GM21737 (cell line): ENCODE results near the gene FBXW11.

Experiments
- ATAC-seq: cut with Tn5 transposase; IDR thresholded peaks from one replicate; pipeline ENCODE4 v1.9.1; 2021; ENCODE audit warnings: mild to moderate bottlenecking, moderate library complexity; ENCODE audit not compliant: unreplicated experiment

Gene FBXW11

DNA sequence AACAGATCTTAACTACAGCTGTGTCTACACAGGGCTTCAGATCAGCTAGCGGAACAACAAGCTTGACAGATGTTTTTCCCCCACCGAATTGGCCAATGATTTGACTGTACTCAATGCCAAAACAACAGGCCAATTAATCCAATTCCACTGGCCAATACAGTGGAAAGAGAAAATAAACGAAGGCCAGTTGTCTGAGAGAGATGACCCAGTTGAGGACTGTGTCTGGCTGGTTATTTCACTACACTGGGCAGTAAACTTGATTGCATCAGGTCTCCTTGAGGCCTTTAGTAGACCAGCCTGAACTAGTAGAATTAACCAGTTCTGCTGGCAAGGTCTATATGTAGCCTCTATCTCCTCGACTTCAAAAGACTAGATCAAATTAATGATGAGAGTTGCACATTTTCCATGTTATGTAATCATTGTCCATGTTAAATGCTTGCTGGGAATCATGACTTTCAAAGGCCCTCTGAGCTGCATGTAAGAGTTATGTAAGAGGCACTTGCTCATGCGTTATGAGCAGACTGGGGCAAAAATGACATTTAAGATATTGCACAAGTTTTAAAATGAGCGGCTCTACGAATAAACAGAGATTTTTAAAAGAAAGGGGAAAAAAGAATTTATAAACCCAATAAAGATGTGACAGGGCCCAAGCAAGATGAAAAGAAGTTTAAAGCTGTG is 192.5 kb downstream of the FBXW11 start:
- no peak for ATAC-seq

DNA sequence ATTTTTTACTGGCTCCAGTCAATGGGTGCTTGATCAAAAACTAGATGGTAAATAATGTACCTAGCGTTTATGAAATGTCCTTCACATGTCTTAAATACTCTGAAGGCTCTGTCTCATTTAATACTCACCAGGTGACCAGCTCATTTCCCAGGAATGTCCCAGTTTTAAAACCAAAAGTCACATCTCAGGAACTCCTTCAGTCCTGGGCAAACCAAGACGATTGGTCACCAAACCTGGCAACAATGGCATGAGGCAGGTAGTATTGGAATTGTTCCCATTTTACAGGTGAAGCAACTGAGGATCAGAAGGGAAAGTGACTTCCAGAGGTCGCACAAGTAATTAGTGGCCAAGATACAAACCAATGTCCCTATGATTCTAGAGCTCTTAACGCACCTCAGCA is 193.2 kb downstream of the FBXW11 start:
- ATAC-seq: no peak
